HEK293T (cell line): ENCODE results near the gene NSDHL.

ENCODE experiments used
- ARNT ChIP-seq: fragments of 450-650 bp; IDR thresholded peaks from 2 replicates; pipeline ENCODE4 v1.6.1; 2017; ENCODE audit warnings: mild to moderate bottlenecking
- BHLHE40 ChIP-seq: fragments of 450-650 bp; IDR thresholded peaks from 2 replicates; pipeline ENCODE4 v1.6.1; 2016; ENCODE audit warnings: mild to moderate bottlenecking, moderate library complexity, borderline replicate concordance
- ELF4 ChIP-seq: fragments of 450-650 bp; IDR thresholded peaks from 2 replicates; pipeline ENCODE4 v1.6.1; 2017; ENCODE audit warnings: antibody characterized with exemption
- FOXA1 ChIP-seq: fragments of 450-650 bp; IDR thresholded peaks from 2 replicates; pipeline ENCODE4 v1.6.1; 2016; ENCODE audit warnings: mild to moderate bottlenecking
- FOXK2 ChIP-seq: fragments of 450-650 bp; IDR thresholded peaks from 2 replicates; pipeline ENCODE4 v1.6.1; 2016; ENCODE audit warnings: mild to moderate bottlenecking
- FOXM1 ChIP-seq: fragments of 450-650 bp; IDR thresholded peaks from 2 replicates; pipeline ENCODE4 v1.6.1; 2017; ENCODE audit warnings: mild to moderate bottlenecking, borderline replicate concordance
- HDGF ChIP-seq: fragments of 450-650 bp; IDR thresholded peaks from 2 replicates; pipeline ENCODE4 v1.6.1; 2017; ENCODE audit warnings: antibody characterized with exemption, borderline replicate concordance
- SP1 ChIP-seq: fragments of 450-650 bp; IDR thresholded peaks from 2 replicates; pipeline ENCODE4 v1.6.1; 2017
- SUZ12 ChIP-seq: fragments of 450-650 bp; IDR thresholded peaks from 2 replicates; pipeline ENCODE4 v1.6.1; 2016; ENCODE audit warnings: mild to moderate bottlenecking
- TARDBP ChIP-seq: fragments of 450-650 bp; IDR thresholded peaks from 2 replicates; pipeline ENCODE4 v1.6.1; 2016
- ZNF384 ChIP-seq: fragments of 450-650 bp; IDR thresholded peaks from 2 replicates; pipeline ENCODE4 v1.6.1; 2016

GRCh38 chrX:152901816-152902501 is 71.1 kb downstream of the NSDHL start:
- TF ChIP-seq TARDBP = no peak
- TF ChIP-seq ZNF384 = no peak
- no peak for TF ChIP-seq FOXA1
- no peak for TF ChIP-seq BHLHE40
- TF ChIP-seq SP1 = no peak
- no peak for TF ChIP-seq ELF4
- TF ChIP-seq HDGF = no peak
- TF ChIP-seq ARNT = no peak
- no peak for TF ChIP-seq FOXM1
- no peak for TF ChIP-seq SUZ12
- TF ChIP-seq FOXK2 = no peak
